Measurements from ENCODE around the gene NBPF12.
"Not testable (repeated sequence)": the region's sequence is repeated elsewhere in the genome, so short reads cannot be mapped to it uniquely, and the experiment has no call there.

The NBPF12 gene

GRCh38 chr1:146986450-146986849, 48.3 kb downstream of the NBPF12 start:
- H3K4me3 ChIP-seq (ENCODE audit: low read length); H3K27me3 ChIP-seq (ENCODE audit: insufficient read depth, low read length); H3K9me3 ChIP-seq (ENCODE audit: insufficient read depth, low read depth, low read length); H3K27ac ChIP-seq (ENCODE audit: low read depth, low read length); H3K36me3 ChIP-seq (ENCODE audit: insufficient read depth, low read length); H3K9ac ChIP-seq (ENCODE audit: low read depth, low read length); H3K4me1 ChIP-seq (ENCODE audit: insufficient read depth, low read length): not testable (repeated sequence)
- whole genome bisulfite sequencing, result no CpG with 5 or more reads among the region's 4 CpGs

GRCh38 chr1:146987502-146987901, 49.4 kb downstream of the NBPF12 start:
- WGBS, result no CpG with 5 or more reads among the region's 2 CpGs
- H3K4me3 ChIP-seq (ENCODE audit: low read length); H3K27ac ChIP-seq (ENCODE audit: low read depth, low read length); H3K9ac ChIP-seq (ENCODE audit: low read depth, low read length); H3K36me3 ChIP-seq (ENCODE audit: insufficient read depth, low read length); H3K4me1 ChIP-seq (ENCODE audit: insufficient read depth, low read length); H3K9me3 ChIP-seq (ENCODE audit: insufficient read depth, low read depth, low read length); H3K27me3 ChIP-seq (ENCODE audit: insufficient read depth, low read length): not testable (repeated sequence)

- WGBS, result 100% methylated on average over 2 of the region's 3 CpGs
- H3K4me1 ChIP-seq (ENCODE audit: insufficient read depth, low read length); H3K27ac ChIP-seq (ENCODE audit: low read depth, low read length); H3K4me3 ChIP-seq (ENCODE audit: low read length); H3K36me3 ChIP-seq (ENCODE audit: insufficient read depth, low read length); H3K9me3 ChIP-seq (ENCODE audit: insufficient read depth, low read depth, low read length); H3K9ac ChIP-seq (ENCODE audit: low read depth, low read length); H3K27me3 ChIP-seq (ENCODE audit: insufficient read depth, low read length): not testable (repeated sequence)
Observed at GRCh38 chr1:146989455-146989854, 51.3 kb downstream of the NBPF12 start.

- not testable (repeated sequence) for H3K27me3 ChIP-seq (ENCODE audit: insufficient read depth, low read length); H3K4me3 ChIP-seq (ENCODE audit: low read length); H3K9ac ChIP-seq (ENCODE audit: low read depth, low read length); H3K27ac ChIP-seq (ENCODE audit: low read depth, low read length); H3K4me1 ChIP-seq (ENCODE audit: insufficient read depth, low read length); H3K9me3 ChIP-seq (ENCODE audit: insufficient read depth, low read depth, low read length); H3K36me3 ChIP-seq (ENCODE audit: insufficient read depth, low read length)
- WGBS, result no CpG with 5 or more reads among the region's 1 CpG
Observed at GRCh38 chr1:147008495-147008894, 70.4 kb downstream of the NBPF12 start.

GRCh38 chr1:147026975-147027374, 88.9 kb downstream of the NBPF12 start:
- not testable (repeated sequence) for H3K27me3 ChIP-seq (ENCODE audit: insufficient read depth, low read length); H3K4me3 ChIP-seq (ENCODE audit: low read length); H3K9ac ChIP-seq (ENCODE audit: low read depth, low read length); H3K9me3 ChIP-seq (ENCODE audit: insufficient read depth, low read depth, low read length); H3K36me3 ChIP-seq (ENCODE audit: insufficient read depth, low read length); H3K4me1 ChIP-seq (ENCODE audit: insufficient read depth, low read length); H3K27ac ChIP-seq (ENCODE audit: low read depth, low read length)
- 90% methylated on average over 4 of the region's 4 CpGs for WGBS

- H3K27me3 ChIP-seq (ENCODE audit: insufficient read depth, low read length); H3K4me1 ChIP-seq (ENCODE audit: insufficient read depth, low read length); H3K4me3 ChIP-seq (ENCODE audit: low read length); H3K9ac ChIP-seq (ENCODE audit: low read depth, low read length); H3K27ac ChIP-seq (ENCODE audit: low read depth, low read length); H3K36me3 ChIP-seq (ENCODE audit: insufficient read depth, low read length); H3K9me3 ChIP-seq (ENCODE audit: insufficient read depth, low read depth, low read length): not testable (repeated sequence)
- 93% methylated on average over 3 of the region's 4 CpGs for WGBS
Observed at GRCh38 chr1:147030066-147030653, 92.0 kb downstream of the NBPF12 start.

GRCh38 chr1:147039916-147040315, 101.8 kb downstream of the NBPF12 start:
- 94% methylated on average over 3 of the region's 3 CpGs for WGBS

GRCh38 chr1:147042891-147043290, 104.8 kb downstream of the NBPF12 start:
- not testable (repeated sequence) for H3K9ac ChIP-seq (ENCODE audit: low read depth, low read length); H3K9me3 ChIP-seq (ENCODE audit: insufficient read depth, low read depth, low read length); H3K4me3 ChIP-seq (ENCODE audit: low read length); H3K4me1 ChIP-seq (ENCODE audit: insufficient read depth, low read length); H3K36me3 ChIP-seq (ENCODE audit: insufficient read depth, low read length); H3K27ac ChIP-seq (ENCODE audit: low read depth, low read length); H3K27me3 ChIP-seq (ENCODE audit: insufficient read depth, low read length)
- WGBS, result 91% methylated on average over 3 of the region's 3 CpGs

More at GRCh38 chr1:147039916-147040315, 101.8 kb downstream of the NBPF12 start:
- Histone ChIP-seq H3K4me1 (ENCODE audit: insufficient read depth, low read length) (no peaks in the 10 kb centered on the region), H3K36me3 (ENCODE audit: insufficient read depth, low read length) (no peaks in the 10 kb centered on the region), H3K27me3 (ENCODE audit: insufficient read depth, low read length) (peaks cover 2% of the 10 kb centered on the region; the same call in 1 of the 2 replicates), H3K9ac (ENCODE audit: low read depth, low read length) (no peak overlapping the region), H3K4me3 (ENCODE audit: low read length) (no peak overlapping the region), H3K27ac (ENCODE audit: low read depth, low read length) (no peak overlapping the region), H3K9me3 (ENCODE audit: insufficient read depth, low read depth, low read length) (no peaks in the 10 kb centered on the region)

- not testable (repeated sequence) for H3K27ac ChIP-seq (ENCODE audit: low read depth, low read length); H3K9ac ChIP-seq (ENCODE audit: low read depth, low read length); H3K4me3 ChIP-seq (ENCODE audit: low read length); H3K9me3 ChIP-seq (ENCODE audit: insufficient read depth, low read depth, low read length); H3K27me3 ChIP-seq (ENCODE audit: insufficient read depth, low read length); H3K36me3 ChIP-seq (ENCODE audit: insufficient read depth, low read length); H3K4me1 ChIP-seq (ENCODE audit: insufficient read depth, low read length)
Observed at GRCh38 chr1:147044511-147044910, 106.4 kb downstream of the NBPF12 start.
